Astrocyte (in vitro differentiated cells and primary cell): ENCODE data around the gene CHMP3. TPM values are rescaled to one million over a fixed set of nuclear protein-coding genes. Genes with fewer than 3 reads are reported as not detected.

Experiments
- DNase-seq: peaks from one replicate; pipeline ENCODE4 v3.0.0-alpha.2; 2010; ENCODE audit warnings: low read depth
- FAIRE-seq: peaks from 2 replicates; lab custom pipeline; 2011; peaks lifted over from hg19 to GRCh38; lab: Jason Lieb, UNC
- H2AFZ ChIP-seq: 2 replicates; pipeline ENCODE4 v1.6.0; 2012; ENCODE audit warnings: low read depth, low read length, inconsistent platforms
- H3K27ac ChIP-seq: 2 replicates; pipeline ENCODE4 v1.5.1; 2011; ENCODE audit warnings: low read depth, low read length, inconsistent platforms
- H3K27me3 ChIP-seq: 2 replicates; pipeline ENCODE4 v1.6.0; 2011; ENCODE audit warnings: low read length, inconsistent platforms; ENCODE audit not compliant: insufficient read depth
- H3K36me3 ChIP-seq: 2 replicates; pipeline ENCODE4 v1.5.1; 2011; ENCODE audit warnings: low read length, inconsistent platforms; ENCODE audit not compliant: insufficient read depth
- H3K4me1 ChIP-seq: 2 replicates; pipeline ENCODE4 v1.5.1; 2011; ENCODE audit warnings: low read length, inconsistent platforms; ENCODE audit not compliant: insufficient read depth
- H3K4me2 ChIP-seq: 2 replicates; pipeline ENCODE4 v1.6.0; 2012; ENCODE audit warnings: low read length, inconsistent platforms
- H3K4me3 ChIP-seq: 2 replicates; pipeline ENCODE4 v1.5.1; 2011; ENCODE audit warnings: low read depth, mild to moderate bottlenecking, low read length, inconsistent platforms; ENCODE audit not compliant: insufficient read depth
- H3K79me2 ChIP-seq: 2 replicates; pipeline ENCODE4 v1.6.0; 2012; ENCODE audit warnings: mild to moderate bottlenecking, low read length, inconsistent platforms; ENCODE audit not compliant: insufficient read depth
- H3K9ac ChIP-seq: 2 replicates; pipeline ENCODE4 v1.6.0; 2012; ENCODE audit warnings: mild to moderate bottlenecking, low read length, inconsistent platforms
- H3K9me3 ChIP-seq: 2 replicates; pipeline ENCODE4 v1.5.1; 2012; ENCODE audit warnings: low read depth, mild to moderate bottlenecking, low read length, inconsistent platforms; ENCODE audit not compliant: insufficient read depth
- H4K20me1 ChIP-seq: 2 replicates; pipeline ENCODE4 v1.6.0; 2012; ENCODE audit warnings: low read length, inconsistent platforms; ENCODE audit not compliant: insufficient read depth
- H3K27ac Mint-ChIP-seq: one replicate; pipeline ENCODE4 v1.8.0; 2021; ENCODE audit warnings: mild to moderate bottlenecking, mixed read lengths; ENCODE audit not compliant: unreplicated experiment
- H3K27me3 Mint-ChIP-seq: one replicate; pipeline ENCODE4 v1.8.0; 2021; ENCODE audit warnings: low read depth, mixed read lengths; ENCODE audit not compliant: unreplicated experiment
- H3K36me3 Mint-ChIP-seq: one replicate; pipeline ENCODE4 v1.8.0; 2021; ENCODE audit warnings: low read depth, mixed read lengths; ENCODE audit not compliant: unreplicated experiment
- H3K4me1 Mint-ChIP-seq: one replicate; pipeline ENCODE4 v1.8.0; 2021; ENCODE audit warnings: low read depth, mixed read lengths; ENCODE audit not compliant: unreplicated experiment
- H3K4me3 Mint-ChIP-seq: one replicate; pipeline ENCODE4 v1.8.0; 2021; ENCODE audit warnings: mild to moderate bottlenecking, moderate library complexity, mixed read lengths; ENCODE audit not compliant: unreplicated experiment
- H3K9me3 Mint-ChIP-seq: one replicate; pipeline ENCODE4 v1.8.0; 2021; ENCODE audit warnings: mild to moderate bottlenecking, mixed read lengths; ENCODE audit not compliant: unreplicated experiment
- CTCF ChIP-seq: IDR thresholded peaks from 2 replicates; pipeline ENCODE4 v1.5.1; 2011; ENCODE audit warnings: low read depth, mild to moderate bottlenecking, inconsistent platforms, low read length, moderate library complexity; ENCODE audit not compliant: insufficient read depth
- EZH2 ChIP-seq: IDR thresholded peaks from 2 replicates; pipeline ENCODE4 v1.6.1; 2012; ENCODE audit warnings: mild to moderate bottlenecking, low read length, inconsistent platforms; ENCODE audit not compliant: insufficient read depth
- total RNA-seq: library from RNA; stranded (reverse); gene quantifications from 2 replicates; pipeline ENCODE4 v1.2.1, GENCODE V29; 2021

CHMP3 gene
- total RNA-seq, 1 donor from 2014 or later = 91.0 TPM

- H3K4me2 ChIP-seq = peak overlapping the region; percentile 19
These were observed 109.4 kb downstream of the CHMP3 start for GRCh38 chr2:86453836-86454235.

More at GRCh38 chr2:86453836-86454235, 109.4 kb downstream of the CHMP3 start:
- H2AFZ ChIP-seq = no peak overlapping the region
- H3K4me1 Mint-ChIP-seq = peaks cover 11% of the 10 kb centered on the region
- H3K27me3 ChIP-seq = no peaks in the 10 kb centered on the region
- H3K4me3 ChIP-seq = no peak overlapping the region
- H3K36me3 Mint-ChIP-seq = peaks cover 28% of the 10 kb centered on the region
- H3K9me3 Mint-ChIP-seq = no peaks in the 10 kb centered on the region
- no peak for FAIRE-seq
- no peak overlapping the region for H3K27ac Mint-ChIP-seq
- H3K36me3 ChIP-seq = peaks cover 41% of the 10 kb centered on the region
- H3K79me2 ChIP-seq = peaks cover 16% of the 10 kb centered on the region
- H3K4me3 Mint-ChIP-seq = no peak overlapping the region
- peak; percentile 55 for DNase-seq
- no peaks in the 10 kb centered on the region for H3K9me3 ChIP-seq
- TF ChIP-seq EZH2 = no peak
- no peak for TF ChIP-seq CTCF
- H3K9ac ChIP-seq = no peak overlapping the region
- no peak overlapping the region for H3K27ac ChIP-seq
- H3K4me1 ChIP-seq = no peaks in the 10 kb centered on the region
- H3K27me3 Mint-ChIP-seq = no peaks in the 10 kb centered on the region
- H4K20me1 ChIP-seq = peaks cover 40% of the 10 kb centered on the region

Other genes starting within 250 kb of the CHMP3 start
- gene REEP1, start 225.8 kb downstream of the CHMP3 start, total RNA-seq = 0.61 and 1.1 TPM in 2 replicates
- 76.2 and 83.4 TPM in 2 replicates for gene KDM3A, start 122.1 kb downstream of the CHMP3 start, total RNA-seq
- gene RNF103, start 60.4 kb upstream of the CHMP3 start, total RNA-seq = 21.4 and 21.5 TPM in 2 replicates
- 31.3 and 33.6 TPM in 2 replicates for gene RMND5A, start 156.8 kb upstream of the CHMP3 start, total RNA-seq
- 0.14 TPM in 1 of 2 replicates, not detected in the other for gene CD8A, start 227.5 kb upstream of the CHMP3 start, total RNA-seq